NCI-H2107 treated with DMSO at 0.1 percent for 48 hours (cell line): Measurements from ENCODE around the gene RANBP3.
"Not testable (repeated sequence)": the region's sequence is repeated elsewhere in the genome, so short reads cannot be mapped to it uniquely, and the experiment has no call there.

ENCODE experiments used
- DNase-seq: peaks from one replicate; lab custom pipeline; 2025; ENCODE audit not compliant: unreplicated experiment; lab: John Stamatoyannopoulos, UW

Gene RANBP3

GRCh38 chr19:5988517-5989387, 10.8 kb upstream of the RANBP3 start:
- no peak for DNase-seq

GRCh38 chr19:5987077-5987818, 9.3 kb upstream of the RANBP3 start:
- peak; percentile 86 for DNase-seq

GRCh38 chr19:5985837-5986236, 7.9 kb upstream of the RANBP3 start:
- DNase-seq, result not testable (repeated sequence)

GRCh38 chr19:5985098-5985783, 7.3 kb upstream of the RANBP3 start:
- DNase-seq, result no peak

GRCh38 chr19:5984600-5984999, 6.7 kb upstream of the RANBP3 start:
- no peak for DNase-seq

GRCh38 chr19:5983367-5983955, 5.5 kb upstream of the RANBP3 start:
- DNase-seq, result no peak

GRCh38 chr19:5978606-5979552, 939 bp upstream of the RANBP3 start:
- no peak for DNase-seq

- no peak for DNase-seq
These were observed 637 bp downstream of the RANBP3 start for GRCh38 chr19:5977222-5977784.

GRCh38 chr19:5976768-5977167, 1.2 kb downstream of the RANBP3 start:
- DNase-seq, result no peak

- no peak for DNase-seq
These were observed 2.6 kb downstream of the RANBP3 start for GRCh38 chr19:5975388-5975728.

- DNase-seq, result no peak
These were observed 3.1 kb downstream of the RANBP3 start for GRCh38 chr19:5974721-5975387.

- no peak for DNase-seq
These were observed 3.9 kb downstream of the RANBP3 start for GRCh38 chr19:5973867-5974635.

GRCh38 chr19:5973376-5973775, 4.6 kb downstream of the RANBP3 start:
- no peak for DNase-seq

- DNase-seq, result no peak
These were observed 5.6 kb downstream of the RANBP3 start for GRCh38 chr19:5972355-5972731.

GRCh38 chr19:5971714-5972354, 6.1 kb downstream of the RANBP3 start:
- no peak for DNase-seq

GRCh38 chr19:5969476-5969875, 8.5 kb downstream of the RANBP3 start:
- DNase-seq, result no peak

GRCh38 chr19:5968431-5969373, 9.2 kb downstream of the RANBP3 start:
- no peak for DNase-seq
